GM18909 (cell line): ENCODE results near the gene ADGRE2.
"Not testable (repeated sequence)": the region's sequence is repeated elsewhere in the genome, so short reads cannot be mapped to it uniquely, and the experiment has no call there.

Experiments used
- ATAC-seq: cut with Tn5 transposase; IDR thresholded peaks from one replicate; pipeline ENCODE4 v1.9.1; 2021; ENCODE audit warnings: mild to moderate bottlenecking; ENCODE audit not compliant: unreplicated experiment, poor library complexity

ADGRE2 gene

GRCh38 chr19:14778110-14778845, at the start of gene ADGRE2:
Gene ADGRE2 (minus strand): TSS chr19:14778560. CDS start chr19:14776756, 1,804 bp downstream.
- ATAC-seq: not testable (repeated sequence)

- no peak for ATAC-seq
These were observed 47.6 kb upstream of the ADGRE2 start for GRCh38 chr19:14826006-14826405.

GRCh38 chr19:14821937-14822336, 43.6 kb upstream of the ADGRE2 start:
- ATAC-seq: no peak

GRCh38 chr19:14818588-14818987, 40.2 kb upstream of the ADGRE2 start:
- ATAC-seq: no peak

- ATAC-seq: no peak
These were observed 38.7 kb upstream of the ADGRE2 start for GRCh38 chr19:14817052-14817451.

GRCh38 chr19:14814982-14815652, 36.8 kb upstream of the ADGRE2 start:
- ATAC-seq: no peak

- no peak for ATAC-seq
These were observed 31.1 kb upstream of the ADGRE2 start for GRCh38 chr19:14809272-14810057.

GRCh38 chr19:14804765-14805164, 26.4 kb upstream of the ADGRE2 start:
- ATAC-seq: no peak

GRCh38 chr19:14798760-14799159, 20.4 kb upstream of the ADGRE2 start:
- ATAC-seq: no peak

- ATAC-seq: no peak
These were observed 17.7 kb upstream of the ADGRE2 start for GRCh38 chr19:14796021-14796420.

- ATAC-seq: no peak
These were observed 16.8 kb upstream of the ADGRE2 start for GRCh38 chr19:14795078-14795721.

- ATAC-seq: not testable (repeated sequence)
These were observed 13.9 kb upstream of the ADGRE2 start for GRCh38 chr19:14792250-14792649.

GRCh38 chr19:14786421-14786851, 8.1 kb upstream of the ADGRE2 start:
- no peak for ATAC-seq

- ATAC-seq: not testable (repeated sequence)
These were observed 6.9 kb upstream of the ADGRE2 start for GRCh38 chr19:14785102-14785793.

GRCh38 chr19:14784730-14785101, 6.4 kb upstream of the ADGRE2 start:
- ATAC-seq: not testable (repeated sequence)

GRCh38 chr19:14783410-14783998, 5.1 kb upstream of the ADGRE2 start:
- ATAC-seq: not testable (repeated sequence)

- no peak for ATAC-seq
These were observed 4.5 kb upstream of the ADGRE2 start for GRCh38 chr19:14782626-14783409.

- not testable (repeated sequence) for ATAC-seq
These were observed 3.6 kb upstream of the ADGRE2 start for GRCh38 chr19:14781713-14782536.
